Endothelial cell of hepatic sinusoid (primary cell): ENCODE data around the gene GNB2.

Experiments used
- in situ Hi-C: cut with HindIII; loops from 2 replicates; pipeline ENCODE4 v1.10.0; 2017; ENCODE audit warnings: low sequenced_read_pairs

GNB2 gene

DNA sequence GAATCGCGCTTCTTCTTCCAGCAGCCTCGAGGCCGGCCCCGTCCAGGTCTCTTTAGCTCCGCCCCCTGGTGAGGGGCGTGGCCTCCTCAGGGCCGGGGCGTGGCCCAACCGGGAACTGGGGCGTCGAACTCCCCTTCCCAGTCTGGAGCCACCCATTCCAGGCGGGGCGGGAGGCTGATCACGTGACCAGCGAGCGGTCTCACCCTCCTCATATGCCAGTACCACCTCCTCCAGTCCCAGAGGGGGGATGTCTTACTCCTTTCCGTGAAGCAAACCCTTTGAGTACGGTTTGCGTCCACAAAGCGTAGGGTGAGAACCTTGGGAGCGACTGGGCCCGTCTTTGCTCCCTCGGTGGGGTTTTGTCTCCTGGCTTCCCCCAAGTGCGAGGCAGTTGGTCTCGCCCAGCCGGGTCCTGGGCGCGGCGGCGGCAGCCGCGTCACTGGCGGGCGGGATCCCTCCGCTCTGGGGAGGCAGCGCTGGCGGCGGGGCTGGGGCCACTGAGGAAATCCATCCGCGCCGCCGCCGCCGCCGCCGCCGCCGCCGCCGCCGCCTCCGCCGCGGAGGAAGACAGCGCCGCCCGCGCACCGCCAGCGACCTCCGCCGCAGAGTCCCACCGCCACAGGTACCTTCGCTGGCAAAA is at the start of gene GNB2:
TSS of gene GNB2 (plus strand) at position 439 of the 640 bp plus-strand sequence. CDS start 2,526 bp downstream, outside the sequence.
- in situ Hi-C loops, result no loop called here

DNA sequence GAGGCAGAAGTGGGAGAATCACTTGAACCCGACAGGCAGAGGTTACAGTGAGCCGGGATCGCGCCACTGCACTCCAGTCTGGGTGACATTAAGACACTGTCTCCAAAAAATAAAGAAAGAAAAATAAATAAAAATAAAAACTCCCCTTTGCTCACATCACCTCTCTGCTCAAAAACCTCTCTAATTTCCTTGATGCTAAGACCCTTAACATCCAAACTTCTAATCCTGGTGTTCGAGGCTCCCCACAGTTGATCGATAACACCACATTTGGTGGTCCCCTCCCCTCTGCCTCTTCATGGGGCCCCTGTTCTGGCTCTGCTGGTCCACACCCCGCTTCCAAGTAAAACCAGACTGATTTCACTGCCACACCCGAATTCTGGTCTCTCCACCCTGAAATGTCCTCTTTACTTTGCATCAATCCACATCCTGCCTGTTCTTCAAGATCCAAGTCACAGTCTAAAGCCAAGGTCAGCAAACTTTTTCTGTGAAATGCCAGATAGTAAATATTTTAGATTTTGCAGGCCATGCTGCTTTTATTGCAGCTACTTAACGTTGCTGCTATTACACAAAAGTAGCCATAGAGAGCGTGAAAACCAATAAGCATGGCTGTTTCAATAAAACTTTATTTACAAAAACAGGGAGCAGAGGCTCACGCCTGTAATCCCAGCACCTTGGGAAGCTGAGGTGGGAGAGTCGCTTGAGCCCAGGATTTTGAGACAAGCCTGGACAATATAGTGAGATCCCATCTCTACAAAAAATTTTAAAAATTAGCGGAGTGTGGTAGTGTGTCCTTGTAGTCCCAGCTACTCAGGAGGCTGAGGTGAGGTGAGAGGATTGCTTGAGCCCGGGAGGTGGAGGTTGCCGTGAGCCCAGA is 49.4 kb upstream of the GNB2 start:
- in situ Hi-C loops, result no loop called here

DNA sequence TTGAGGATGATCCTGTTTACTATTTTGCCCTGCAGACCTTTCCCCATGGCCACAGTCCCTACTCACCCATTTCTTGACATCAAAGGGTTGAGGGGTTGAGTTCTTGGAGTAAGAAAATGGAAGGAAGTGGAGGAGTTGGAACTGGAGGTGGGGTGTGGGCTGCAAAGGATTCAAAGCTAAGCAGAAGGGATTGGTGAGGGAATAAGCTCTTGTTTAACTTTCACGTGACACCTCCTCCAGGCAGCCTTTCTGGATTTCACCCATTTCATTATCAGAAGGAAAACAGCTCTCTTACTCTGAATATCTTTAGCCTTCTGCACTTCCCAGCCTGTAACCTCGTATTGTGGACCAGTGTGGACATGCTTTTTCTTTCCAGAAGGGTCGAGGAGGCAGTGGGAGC is 47.5 kb upstream of the GNB2 start:
- in situ Hi-C loops, result no loop called here

DNA sequence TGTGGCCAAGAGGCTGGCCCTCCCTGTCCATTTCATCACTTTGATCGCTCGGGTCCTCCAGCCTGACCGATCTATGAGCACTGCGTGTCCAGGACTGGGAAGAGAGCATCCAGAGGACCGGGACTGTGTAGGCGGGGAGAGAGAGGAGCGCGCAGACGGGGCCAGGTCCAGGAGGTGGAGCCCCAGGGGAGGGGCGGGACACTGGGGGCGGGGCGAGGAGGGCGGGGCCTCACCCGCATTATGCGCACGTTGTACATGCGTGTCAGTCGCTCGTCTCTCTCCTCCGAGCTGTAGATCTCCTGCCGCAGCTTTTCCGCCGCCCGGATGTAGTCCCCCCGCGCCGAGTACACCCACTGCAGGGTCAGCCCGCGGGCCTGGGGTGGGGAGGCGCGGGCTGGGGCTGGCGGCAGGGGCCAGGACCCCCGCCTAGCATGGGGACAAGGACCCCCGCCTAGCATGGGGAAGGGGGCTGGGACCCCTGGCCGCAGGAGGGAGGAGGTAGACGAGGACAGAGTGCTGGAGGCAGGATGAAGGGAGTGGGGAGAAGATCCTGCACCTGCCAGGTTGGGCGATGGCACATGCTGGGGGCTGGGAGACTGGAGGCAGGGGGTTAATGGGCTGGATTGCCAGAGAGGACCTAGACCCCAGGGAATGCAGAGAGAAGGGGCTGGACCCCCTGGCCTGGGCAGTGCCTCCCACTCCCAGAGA is 46.9 kb upstream of the GNB2 start:
- in situ Hi-C loops, result no loop called here

DNA sequence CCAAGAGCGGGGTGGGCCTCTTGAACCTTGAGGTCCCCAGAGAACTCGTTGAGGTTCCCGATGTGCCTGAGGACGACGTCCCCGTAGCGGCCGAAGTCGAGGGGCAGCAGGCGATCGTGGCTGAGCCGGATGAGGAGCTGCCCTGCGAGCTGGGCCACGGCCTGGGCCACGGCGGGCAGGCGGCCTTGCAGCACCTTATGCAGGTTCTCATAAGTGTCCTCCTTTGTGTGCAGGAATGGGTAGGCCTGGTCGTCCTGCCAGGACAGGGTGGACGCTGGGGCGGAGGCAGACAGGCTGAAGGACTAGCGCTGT is 46.3 kb upstream of the GNB2 start:
- in situ Hi-C loops, result no loop called here

DNA sequence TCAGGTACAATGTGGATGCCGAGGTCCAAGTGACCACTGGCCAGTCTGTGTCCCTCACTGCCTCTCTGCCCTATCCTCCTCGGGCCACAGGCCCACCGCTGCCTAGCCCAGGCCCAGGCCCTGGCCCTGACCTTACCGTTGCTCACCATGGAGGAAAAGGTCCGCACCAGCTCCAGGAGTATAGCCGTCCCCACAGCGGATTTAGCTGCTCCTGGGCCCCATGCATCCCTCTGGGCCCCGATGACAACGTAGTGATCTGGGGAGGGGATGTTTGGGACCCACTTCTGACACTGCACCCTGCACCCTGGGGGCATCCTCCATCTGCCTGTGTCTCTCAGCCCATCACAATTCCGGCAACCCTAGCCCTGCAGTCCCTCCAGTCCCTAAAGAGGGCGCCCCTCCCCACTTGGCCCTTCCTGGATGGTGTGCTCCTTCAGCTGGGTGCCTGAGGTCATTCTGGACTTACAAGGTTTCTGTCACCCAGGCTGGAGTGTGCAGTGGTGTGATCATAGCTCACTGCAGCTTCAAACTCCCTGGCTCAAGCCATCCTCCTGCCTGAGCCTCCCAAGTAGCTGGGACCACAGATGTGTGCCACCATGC is 44.3 kb upstream of the GNB2 start:
- in situ Hi-C loops, result no loop called here

DNA sequence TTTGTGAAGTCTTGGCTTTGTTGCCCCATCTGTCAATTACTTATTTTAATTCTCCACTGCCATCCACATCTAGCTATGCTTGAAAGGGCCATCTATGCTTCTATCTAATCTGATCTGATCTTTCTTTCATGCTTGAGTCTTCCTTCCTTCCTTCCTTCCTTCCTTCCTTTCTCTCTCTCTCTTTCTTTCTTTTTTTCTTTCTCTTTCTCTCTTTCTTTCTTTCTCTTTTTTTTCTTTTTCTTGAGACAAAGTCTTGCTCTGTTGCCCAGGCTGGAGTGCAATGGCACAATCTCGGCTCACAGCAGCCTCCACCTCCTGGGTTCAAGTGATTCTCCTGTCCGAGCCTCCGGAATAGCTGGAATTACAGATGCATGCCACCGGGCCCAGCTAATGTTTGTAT is 43.5 kb upstream of the GNB2 start:
- in situ Hi-C loops, result no loop called here

DNA sequence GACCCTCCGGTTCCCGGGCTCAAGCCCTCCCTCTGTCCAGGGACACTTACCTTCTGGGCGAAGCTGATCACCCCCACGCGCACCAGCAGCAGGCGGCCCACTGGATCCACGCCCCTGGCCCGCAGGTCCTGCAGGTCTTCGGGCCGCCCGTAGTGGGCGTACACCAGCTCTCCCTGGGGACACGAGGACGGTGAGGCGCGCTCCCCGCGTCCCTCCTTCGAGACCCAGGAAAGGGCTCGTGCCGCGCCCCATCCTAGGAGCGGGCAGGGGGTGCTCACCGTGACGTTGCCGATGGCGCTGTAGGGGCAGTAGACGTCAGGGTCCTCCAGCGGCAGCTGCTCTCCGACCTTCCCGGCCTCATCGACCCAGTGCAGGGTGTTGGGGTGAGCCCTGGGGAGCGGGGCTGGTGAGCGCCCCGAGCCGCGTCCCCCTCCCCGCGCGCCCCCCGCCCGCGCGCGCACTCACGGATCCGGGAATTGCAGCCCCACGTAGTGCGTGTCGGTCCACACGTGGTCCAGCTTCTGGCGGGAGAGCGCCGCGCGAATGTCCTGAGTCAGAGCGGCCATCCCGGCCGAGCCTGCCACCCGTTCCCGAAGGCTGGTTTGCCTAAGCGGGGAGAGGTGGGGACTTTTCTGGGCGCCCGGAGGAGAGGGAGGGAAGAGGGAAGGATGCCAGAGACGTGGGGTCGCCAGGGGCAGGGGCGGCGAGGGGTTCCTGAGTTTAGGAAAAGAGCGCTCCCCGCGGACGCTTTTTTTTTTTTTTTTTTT is 40.4 kb upstream of the GNB2 start:
- in situ Hi-C loops, result no loop called here

DNA sequence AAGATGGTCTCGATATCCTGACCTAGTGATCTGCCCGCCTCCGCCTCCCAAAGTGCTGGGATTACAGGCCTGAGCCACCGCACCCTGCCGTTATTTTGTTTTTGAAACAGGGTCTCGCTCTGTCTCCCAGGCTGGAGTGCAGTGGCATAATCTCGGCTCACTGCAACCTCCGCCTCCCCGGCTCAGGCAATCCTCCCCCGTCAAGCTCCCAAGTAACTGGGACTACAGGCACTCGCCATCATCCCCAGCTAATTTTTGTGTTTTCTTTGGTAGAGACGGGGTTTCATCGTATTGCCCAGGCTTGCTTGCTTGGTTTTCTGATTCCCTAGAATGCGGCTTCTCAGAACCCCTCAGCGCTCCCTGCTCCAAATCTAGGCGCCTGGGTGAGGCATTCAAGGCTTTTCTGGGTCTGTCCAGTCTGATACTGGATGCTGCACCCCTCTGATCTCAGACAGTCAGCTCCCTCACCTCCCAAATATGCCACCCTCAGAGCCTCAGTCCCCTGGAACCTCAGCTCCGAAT is 33.5 kb upstream of the GNB2 start:
- in situ Hi-C loops, result no loop called here

DNA sequence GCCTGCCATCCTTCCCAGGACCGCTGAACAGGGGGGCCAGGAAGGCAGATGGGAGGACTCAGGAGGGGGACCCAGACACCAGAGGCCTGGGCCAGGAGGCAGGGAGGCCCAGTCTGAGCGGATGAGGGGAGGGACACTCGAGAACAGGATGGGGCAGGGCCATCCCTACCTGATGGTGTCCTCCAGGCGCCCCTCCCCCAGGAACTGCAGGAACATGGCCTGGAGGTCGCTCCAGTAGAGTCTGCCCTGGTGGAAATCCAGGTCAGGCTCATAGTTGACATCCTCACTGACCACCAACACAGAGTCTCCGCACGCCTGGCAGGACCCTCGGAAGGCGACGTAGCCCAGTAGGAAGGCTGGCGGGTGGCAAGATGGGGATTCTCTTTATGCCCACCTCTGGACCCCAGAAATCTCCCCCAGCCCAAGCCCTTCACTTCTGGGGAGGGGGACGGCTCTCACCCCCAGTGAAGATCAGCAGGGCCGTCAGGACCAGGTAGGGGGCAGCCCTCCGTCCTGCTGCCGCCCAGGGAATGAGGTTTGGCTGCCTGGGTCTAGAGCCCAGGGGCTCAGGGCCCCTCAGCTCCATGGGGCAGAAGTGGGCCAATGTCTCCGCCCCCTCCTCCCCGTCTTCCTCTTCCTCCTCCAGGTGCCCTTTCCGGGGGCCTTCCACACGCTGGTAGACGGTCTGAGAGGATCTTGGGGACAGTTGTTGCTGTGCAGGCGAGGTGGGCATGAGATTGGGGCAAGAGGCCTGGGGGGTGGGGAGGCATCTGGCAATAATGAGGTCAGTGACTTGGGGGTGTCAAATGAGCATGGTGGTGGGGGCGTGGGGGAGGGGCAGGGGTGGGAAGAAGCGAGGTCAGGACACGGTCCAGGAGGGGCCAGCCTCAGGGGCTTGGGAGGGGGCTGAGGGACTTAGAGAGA is 32.8 kb upstream of the GNB2 start:
- in situ Hi-C loops, result no loop called here

DNA sequence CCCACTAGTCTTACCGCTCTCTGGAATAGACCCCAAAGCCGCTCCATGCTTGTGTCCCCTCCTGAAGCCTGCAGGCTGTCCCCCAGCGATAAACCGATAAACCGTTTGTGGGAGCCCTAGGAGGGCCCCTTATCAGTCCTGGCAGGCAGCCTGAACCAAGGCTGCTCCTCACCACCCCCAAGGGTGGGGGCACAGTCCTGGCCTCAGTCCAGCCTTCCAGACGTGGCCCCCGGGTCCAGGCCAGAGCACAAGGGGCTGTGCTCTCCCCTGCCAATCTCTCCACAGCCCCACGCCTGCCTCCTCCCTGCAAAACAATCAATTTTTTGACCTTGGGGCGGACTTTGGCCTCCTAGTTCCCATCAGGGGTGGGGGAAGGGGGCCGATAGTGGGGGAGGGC is 32.1 kb upstream of the GNB2 start, which contains the start of gene TFR2:
TSS of gene TFR2 (minus strand) at position 90 of the 397 bp plus-strand sequence. CDS start at position 47, 43 bp downstream.
- in situ Hi-C loops, result no loop called here

DNA sequence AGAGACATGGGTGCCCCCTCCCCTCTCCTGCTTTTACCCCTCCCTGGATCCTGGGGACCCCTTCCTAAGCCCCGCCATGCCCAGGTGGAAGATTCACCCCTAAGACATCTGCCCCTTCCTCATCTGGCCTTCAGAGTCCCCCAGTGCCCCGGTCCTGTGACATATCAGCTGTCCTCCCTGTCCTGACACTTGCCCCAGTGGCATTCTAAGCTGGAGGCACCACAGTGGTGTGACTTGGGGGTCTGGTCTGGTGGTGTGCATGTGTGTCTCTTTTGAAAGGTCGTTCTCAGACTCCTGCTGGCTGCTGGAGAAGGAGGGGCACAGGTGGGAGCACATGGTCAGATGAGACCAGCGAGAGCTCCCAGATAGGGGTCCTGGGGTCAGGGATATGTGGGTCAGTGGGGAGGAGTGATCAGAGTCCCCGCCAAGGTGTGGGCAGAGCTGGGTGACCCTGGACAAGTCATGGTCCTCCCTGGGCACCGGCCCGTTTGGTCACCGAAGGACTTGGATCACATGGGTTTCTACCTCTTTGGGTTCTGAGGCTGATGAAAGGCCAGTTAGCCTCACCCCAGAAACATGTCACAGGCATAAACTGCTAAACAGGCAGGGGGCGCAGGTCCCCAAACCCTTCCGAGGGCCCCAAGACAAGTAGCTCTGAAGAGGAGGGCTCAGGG is 31.5 kb upstream of the GNB2 start:
- in situ Hi-C loops, result no loop called here

DNA sequence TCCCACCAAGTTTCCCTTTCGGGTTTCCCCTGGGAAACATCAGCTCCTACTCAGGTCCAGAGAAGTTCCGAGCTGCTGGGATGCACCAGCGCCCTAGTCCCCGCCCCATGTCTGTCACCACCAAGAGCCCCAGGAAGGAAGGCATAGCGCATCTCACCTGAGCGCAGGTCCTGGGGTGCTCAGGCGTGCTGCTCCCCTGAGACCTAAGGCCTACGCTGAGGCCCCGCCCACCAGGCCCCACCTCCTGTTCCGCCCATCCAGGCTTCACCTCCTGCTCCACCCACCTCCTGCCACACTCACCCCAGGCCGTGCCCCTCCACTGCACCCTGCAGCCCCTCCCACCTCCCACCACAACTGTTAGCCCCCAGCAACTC is 31.0 kb upstream of the GNB2 start:
- in situ Hi-C loops, result no loop called here

DNA sequence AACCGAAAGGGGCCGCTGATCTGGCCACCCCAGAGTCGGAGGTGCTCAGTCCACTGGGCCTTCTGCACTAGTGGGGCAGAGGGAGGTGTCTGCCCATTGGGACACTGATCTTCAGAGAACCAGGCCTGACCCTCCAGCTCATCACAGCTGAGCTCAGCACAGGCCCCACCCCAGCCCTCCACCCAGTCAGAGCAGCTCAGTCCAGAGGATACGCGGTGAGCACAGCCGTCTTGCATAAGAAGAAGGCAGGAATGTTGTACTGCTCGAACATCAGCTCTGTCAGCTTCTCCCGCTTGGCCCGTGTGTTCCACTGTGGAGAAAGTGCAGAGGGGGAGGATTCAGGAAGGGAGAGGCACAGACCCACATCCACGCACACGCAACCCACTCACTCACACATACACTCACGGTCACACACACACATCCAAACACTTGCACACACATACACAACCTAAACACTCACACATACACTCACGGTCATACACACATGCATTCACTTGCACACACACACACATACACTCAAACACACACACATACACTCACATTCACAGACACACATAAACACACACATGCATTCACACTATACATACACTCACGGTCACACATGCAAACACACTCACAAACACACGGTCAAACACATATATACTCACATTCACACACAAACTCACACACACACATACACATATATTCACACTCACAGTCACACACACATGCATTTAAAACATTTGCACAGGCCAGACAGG is 23.5 kb upstream of the GNB2 start:
- in situ Hi-C loops, result no loop called here

DNA sequence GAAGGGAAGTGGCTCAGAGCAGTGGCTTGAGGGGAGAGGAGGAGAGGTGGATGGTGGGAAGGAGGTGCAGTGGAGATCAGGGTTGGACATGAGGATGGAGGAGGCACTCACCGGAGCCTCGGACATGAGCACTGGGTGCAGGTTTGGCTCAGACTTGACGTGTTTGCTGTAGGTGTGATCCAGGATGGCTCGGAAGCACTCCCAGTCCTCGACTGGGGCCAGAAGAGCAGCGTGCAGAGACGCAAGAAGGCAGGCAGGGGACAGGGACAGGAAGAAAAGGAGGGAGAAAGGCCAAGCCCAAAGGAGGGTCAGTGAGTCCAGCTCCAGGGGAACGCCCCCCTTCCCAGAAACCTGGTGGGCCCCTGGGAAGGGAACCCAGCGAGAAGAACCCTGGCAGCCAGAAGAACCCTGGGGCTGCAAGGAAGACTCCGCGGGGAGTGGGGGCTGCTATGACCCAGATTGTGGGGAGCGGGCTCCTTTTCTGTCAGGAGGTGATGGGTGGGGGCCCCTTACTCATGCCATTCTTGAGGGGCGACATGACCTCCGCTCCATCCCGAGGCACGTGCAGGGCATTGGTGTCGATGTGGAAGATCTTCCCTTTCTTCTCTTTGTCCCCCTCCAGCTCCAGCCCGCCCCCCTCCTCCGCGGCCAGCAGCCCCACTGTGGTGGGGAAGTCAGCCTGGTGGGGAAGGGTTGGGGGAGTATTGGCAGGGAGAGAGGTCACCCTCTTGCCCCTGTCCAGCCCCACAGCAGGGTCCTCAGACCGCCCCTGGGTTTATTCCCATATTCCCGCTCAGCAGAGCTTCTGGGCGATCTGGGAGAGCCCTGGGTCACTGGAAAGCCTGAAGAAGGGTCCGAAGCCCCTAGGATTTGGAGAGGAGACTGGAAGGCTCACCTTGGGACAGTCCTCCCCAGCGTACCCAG is 18.4 kb upstream of the GNB2 start:
- in situ Hi-C loops, result no loop called here

DNA sequence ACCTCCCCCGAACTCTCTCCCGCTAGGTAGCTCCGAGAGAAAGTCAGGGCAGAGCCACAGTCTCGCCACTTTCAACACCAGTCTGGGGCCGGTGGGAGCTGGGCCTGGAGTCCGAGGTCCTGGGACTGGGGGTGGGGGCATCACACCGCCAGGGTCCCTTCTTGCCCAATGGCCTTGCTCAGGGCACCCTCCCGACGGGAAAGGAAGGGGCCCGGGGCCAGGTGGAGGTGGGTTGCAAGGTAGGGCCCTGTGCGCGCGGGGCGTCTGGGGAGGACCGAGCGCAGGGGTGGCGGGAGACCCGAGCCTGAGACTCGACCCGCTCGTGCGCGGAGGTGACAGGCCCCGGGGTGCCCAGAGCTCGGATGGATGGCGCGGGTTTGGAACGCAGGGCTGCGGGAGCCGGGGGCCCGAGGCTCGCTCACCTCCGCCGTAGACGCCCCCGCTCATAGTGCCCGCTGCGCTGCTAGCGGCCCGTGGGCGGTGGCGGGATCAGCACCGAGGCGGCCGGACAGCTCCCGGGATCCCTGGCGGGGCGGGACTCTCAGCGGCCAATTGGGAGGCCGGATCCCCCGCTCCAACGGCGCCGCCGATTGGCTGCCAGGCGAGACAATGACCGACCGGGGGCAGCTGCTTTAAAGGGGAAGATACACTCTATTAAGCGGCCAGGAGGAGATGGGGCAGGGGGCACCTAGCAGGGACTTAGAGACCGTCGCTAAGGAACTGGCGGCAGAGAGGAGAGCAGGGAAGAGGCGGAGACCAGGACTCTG is 17.4 kb upstream of the GNB2 start, which contains the start of gene ACTL6B:
TSS of gene ACTL6B (minus strand) at position 541 of the 767 bp plus-strand sequence. CDS start at position 447, 94 bp downstream.
- in situ Hi-C loops, result no loop called here
